Left ventricle myocardium superior (tissue), 1 donor: ENCODE results near the gene RTP1. TPM values are rescaled to one million over a fixed set of nuclear protein-coding genes. Genes with fewer than 3 reads are reported as not detected.
"Not testable (repeated sequence)": the region's sequence is repeated elsewhere in the genome, so short reads cannot be mapped to it uniquely, and the experiment has no call there.

Source experiments
- ATAC-seq: fragments of 200-7000 bp; cut with Tn5 transposase; one replicate; pipeline ENCODE4 v1.9.1; 2020; ENCODE audit warnings: mild to moderate bottlenecking, moderate library complexity
- DNase-seq: peaks from one replicate; pipeline ENCODE4 v3.0.0-alpha.2; 2020
- intact Hi-C: fragments of 100-400 bp; cut with micrococcal nuclease; formaldehyde crosslinking; loops from one replicate; pipeline ENCODE4 v1.11.0; 2022
- total RNA-seq: library from RNA; stranded (reverse); fragmentation: NEBNext Ultra II Directional; extraction: Animal tissue kit (Norgen Biotek cat#: 25700); gene quantifications from one replicate; pipeline ENCODE4 v1.2.1, GENCODE V29; 2021
- donor health status: DM: no; HTN: yes; CAD: no; lungs with severe emphysema.

RTP1 gene
- total RNA-seq, 1 donor from 2014 or later = not detected

DNA sequence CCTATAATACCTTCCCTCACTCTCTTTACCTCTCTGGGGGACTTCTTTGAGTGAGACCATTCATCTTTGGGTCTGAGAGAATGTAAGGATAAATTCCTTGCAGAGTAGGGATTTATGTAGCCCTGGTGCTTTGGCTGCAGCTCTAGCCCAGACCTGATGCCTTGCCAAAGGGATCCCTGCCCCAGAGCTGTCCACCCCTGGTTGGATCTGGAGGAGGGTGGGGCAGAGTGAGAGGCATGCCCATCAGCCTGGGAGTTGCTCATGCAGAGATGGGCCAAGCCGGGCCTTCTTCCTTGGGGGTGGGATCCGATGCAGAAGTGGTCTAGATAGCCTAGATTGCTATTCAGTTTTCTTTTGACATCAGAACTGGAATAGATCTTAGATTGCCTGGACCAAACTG, 31.5 kb downstream of the RTP1 start:
- ATAC-seq = no peak
- DNase-seq = no peak
- intact Hi-C loops = no loop called here

DNA sequence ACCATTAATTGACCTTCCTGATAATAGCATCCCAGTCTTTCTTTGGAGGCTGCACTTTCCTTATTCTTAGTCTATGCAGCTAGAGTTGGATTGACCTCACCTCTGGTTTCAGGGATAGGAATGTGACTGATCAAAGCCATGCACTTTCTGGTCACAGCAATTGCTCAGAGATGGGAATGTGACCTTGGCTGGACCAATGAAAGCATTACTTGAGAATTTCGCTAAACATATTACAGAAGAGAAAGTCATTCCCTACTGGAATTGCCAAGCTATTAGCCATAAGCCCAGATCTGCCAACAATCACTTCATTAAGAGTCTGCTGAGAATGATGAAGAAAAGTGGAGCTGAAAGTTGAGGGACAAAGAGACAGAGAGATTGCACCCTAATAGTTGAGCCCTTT, 32.7 kb downstream of the RTP1 start:
- no peak for ATAC-seq
- no peak for DNase-seq
- intact Hi-C loops = no loop called here

DNA sequence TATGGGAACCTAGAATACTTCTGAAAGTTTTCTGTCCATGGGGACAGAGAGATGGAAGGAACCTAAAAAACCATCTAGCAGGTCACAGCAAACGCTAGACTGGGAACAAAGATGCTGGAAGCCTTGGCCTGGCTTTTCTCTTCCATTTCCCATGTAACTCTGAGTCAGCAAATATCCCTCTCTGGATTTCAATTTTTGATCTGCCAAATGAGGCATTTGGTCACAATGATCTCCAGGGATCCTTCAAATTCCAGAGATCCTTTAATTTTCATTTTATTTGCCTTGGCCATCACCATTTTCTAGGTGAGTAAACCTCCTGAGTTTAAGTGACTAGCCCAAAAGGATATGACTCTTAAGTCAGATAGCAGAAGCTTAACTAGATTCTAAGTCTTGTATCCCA, 39.7 kb downstream of the RTP1 start:
- intact Hi-C loops = no loop called here
- DNase-seq (no peak), ATAC-seq (no peak)

DNA sequence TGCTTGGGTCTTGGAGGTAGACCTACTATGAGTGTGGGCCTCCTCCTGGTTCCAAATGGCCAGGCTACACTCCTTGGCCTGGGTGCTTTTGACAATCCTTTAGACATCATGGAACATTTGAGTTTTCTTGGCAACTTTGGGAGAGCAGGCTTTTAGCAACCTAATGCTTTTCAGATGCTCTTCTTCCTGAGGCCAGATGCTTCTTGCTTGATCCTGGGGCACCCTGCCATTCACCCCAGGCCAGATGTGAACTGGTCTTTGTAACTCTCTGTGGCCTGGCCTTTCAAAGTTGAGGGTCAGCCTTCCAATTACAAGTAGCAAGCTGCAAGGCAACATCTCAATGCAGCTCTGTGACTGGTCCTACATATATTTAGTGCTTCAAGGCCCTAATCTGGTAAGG, 40.5 kb downstream of the RTP1 start:
- DNase-seq (no peak), ATAC-seq (no peak)
- intact Hi-C loops = no loop called here

DNA sequence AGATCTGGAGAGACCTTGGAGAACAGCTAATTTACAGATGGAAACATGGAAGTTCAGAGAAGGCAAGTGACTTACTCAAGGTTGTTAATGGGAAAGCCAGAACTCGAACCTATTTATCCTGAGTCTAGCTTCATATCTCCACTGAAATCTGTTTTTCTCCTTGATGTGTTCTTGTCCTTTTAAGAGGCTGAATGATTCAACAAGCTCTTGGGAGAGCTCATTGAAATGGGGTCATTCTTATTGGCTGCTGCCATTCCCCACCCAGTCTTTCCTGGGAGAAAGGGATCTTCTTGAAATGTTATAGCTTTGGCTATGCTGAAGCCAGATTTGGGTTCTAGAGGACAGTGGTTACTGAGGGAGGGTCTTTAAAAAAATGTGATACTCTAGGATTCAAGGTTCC, 41.0 kb downstream of the RTP1 start:
- intact Hi-C loops = no loop called here
- ATAC-seq (no peak), DNase-seq (no peak)

DNA sequence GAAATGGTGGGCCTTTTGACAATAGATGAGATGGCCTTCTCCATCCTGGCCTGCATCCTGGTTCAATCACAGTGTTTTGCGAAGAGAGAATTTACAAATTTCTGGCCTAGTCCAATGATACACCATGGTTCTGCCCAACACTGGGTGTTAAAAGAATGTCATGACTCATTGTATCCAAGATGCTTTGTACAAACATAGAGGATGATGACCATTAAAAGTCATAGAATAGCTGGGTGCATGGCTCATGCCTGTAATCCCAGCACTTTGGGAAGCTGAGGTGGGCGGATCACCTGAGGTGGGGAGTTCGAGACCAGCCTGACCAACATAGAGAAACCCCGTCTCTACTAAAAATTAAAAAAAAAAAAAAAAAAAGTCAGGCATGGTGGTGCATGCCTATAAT, 41.5 kb downstream of the RTP1 start:
- intact Hi-C loops, DNase-seq, ATAC-seq: not testable (repeated sequence)

DNA sequence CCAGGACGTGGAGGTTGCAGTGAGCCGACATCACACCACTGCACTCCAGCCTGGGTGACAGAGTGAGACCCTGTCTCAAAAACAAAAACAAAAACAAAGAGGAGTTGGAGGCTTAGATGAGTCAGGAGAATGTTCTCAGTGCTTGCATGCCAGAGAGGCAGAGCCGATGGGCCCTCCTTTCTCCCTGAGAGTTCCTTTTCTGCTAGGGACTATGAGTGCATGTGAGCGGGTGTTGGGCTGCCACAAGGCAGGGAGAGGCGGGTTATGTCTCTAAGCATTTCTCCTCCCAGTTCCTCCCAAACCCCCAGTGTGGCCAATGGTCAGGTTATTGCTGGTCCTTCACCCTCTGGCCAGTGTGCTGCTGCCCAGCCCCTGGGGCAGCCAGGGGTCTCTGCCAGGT, 45.1 kb downstream of the RTP1 start:
- intact Hi-C loops = no loop called here
- no peak for ATAC-seq
- no peak for DNase-seq

DNA sequence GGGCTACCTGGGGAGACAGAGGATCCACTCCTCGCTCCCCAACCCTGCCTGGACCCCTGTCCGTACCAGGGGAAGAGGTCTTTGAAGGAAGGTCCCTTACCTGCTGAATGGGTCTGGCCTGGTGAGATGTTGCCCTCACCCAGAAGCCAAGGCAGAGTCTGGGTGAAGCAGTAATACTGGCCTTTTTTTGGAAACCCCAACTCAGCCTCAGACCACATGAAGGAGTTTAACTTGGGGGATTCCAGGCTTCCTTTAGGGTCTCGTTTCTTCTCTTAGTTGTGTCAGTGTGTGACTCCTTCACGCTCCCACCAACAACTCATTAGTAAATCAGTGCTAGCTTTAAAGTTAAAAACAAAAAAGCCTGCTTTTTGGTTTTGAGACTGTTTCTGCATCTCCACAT, 45.6 kb downstream of the RTP1 start:
- ATAC-seq = no peak

DNA sequence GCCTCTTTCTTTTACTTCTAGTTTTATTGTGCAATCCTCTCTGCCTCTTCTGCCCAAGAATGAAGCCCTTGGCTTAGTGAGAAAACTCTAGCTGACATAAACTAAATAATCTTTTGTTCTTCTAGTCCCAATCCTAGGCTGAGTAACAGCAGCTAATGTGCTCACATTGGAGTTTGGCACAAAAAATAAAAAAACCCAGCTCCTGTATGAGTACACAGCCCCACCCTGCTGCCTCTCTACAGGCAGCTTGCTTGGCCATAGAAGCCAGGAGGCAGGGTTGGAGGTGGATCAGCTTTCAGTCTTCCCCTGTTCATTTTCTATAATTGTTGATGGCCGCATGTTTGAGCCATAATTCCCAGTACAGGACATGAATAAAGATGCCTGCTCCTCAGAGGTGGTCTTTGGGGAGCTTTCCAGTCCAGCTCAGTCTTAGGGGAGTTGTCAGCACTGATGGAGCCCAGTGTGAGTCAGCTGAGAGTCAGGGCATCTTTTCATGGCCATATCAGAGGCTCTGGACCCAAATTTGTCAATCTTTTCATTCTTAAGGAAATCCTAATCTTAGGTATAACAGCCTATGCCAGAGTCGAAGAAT, 46.7 kb downstream of the RTP1 start:
- DNase-seq = peak; percentile 41
- peak; percentile 76 for ATAC-seq
- intact Hi-C loops = no loop called here

More for the DNA sequence above, 45.6 kb downstream of the RTP1 start:
- intact Hi-C loops = no loop called here
- no peak for DNase-seq

DNA sequence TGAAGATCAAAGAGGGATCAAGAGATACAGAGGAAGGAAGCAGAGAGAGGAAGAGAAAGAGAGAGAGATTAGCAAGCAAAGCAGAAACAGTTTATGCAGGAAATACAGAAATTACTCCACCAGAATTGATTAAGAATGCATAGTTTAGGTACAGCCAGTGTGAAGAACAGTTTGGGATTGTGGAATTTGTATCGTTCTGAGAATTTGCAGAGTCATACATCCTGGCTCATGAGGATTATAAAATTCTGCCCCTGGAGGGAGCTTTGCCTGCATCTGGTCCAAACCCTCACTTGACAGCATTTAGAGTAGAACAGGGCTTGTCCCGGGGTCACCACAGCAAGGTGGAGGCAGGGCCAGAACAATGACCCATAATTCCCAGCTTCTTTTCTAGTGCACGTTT, 50.1 kb downstream of the RTP1 start:
- ATAC-seq (no peak), DNase-seq (no peak)
- intact Hi-C loops = no loop called here

Other genes starting within 250 kb of the RTP1 start
- 4.1 TPM for gene RPL39L, start 58.0 kb upstream of the RTP1 start, total RNA-seq
- 51.9 TPM for gene MASP1, start 94.3 kb downstream of the RTP1 start, total RNA-seq
- 1.0 TPM for gene RTP4, start 170.9 kb downstream of the RTP1 start, total RNA-seq